Superior temporal gyrus (tissue), 1 donor: Measurements from ENCODE around the gene ALDH1A3.
A peak's percentile ranks its signal among the peaks of the same experiment; 100 is the strongest.

Experiments
- DNase-seq: peaks from one replicate; pipeline ENCODE4 v3.0.0-alpha.2; 2016; ENCODE audit errors: extremely low spot score

The ALDH1A3 gene

GRCh38 chr15:100925480-100925879 is 45.8 kb downstream of the ALDH1A3 start:
- DNase-seq, result no peak

GRCh38 chr15:100926258-100926657 is 46.6 kb downstream of the ALDH1A3 start:
- no peak for DNase-seq

GRCh38 chr15:100926971-100927756 is 47.5 kb downstream of the ALDH1A3 start:
- DNase-seq, result no peak

- no peak for DNase-seq
Observed at GRCh38 chr15:100928632-100929280, 49.1 kb downstream of the ALDH1A3 start.

- DNase-seq, result no peak
Observed at GRCh38 chr15:100929641-100930042, 50.0 kb downstream of the ALDH1A3 start.

- no peak for DNase-seq
Observed at GRCh38 chr15:100930306-100930848, 50.7 kb downstream of the ALDH1A3 start.

- DNase-seq, result no peak
Observed at GRCh38 chr15:100931143-100931890, 51.7 kb downstream of the ALDH1A3 start.

- no peak for DNase-seq
Observed at GRCh38 chr15:100932676-100933348, 53.2 kb downstream of the ALDH1A3 start.

GRCh38 chr15:100934166-100934565 is 54.5 kb downstream of the ALDH1A3 start:
- DNase-seq, result no peak

GRCh38 chr15:100934726-100935125 is 55.1 kb downstream of the ALDH1A3 start:
- DNase-seq, result no peak

GRCh38 chr15:100937171-100937570 is 57.5 kb downstream of the ALDH1A3 start:
- no peak for DNase-seq

- no peak for DNase-seq
Observed at GRCh38 chr15:100939791-100940190, 60.2 kb downstream of the ALDH1A3 start.

GRCh38 chr15:100940767-100941379 is 61.2 kb downstream of the ALDH1A3 start:
- no peak for DNase-seq

- no peak for DNase-seq
Observed at GRCh38 chr15:100941536-100941935, 61.9 kb downstream of the ALDH1A3 start.

- peak; percentile 49 for DNase-seq
Observed at GRCh38 chr15:100942656-100943425, 63.2 kb downstream of the ALDH1A3 start.

- no peak for DNase-seq
Observed at GRCh38 chr15:100944244-100944895, 64.7 kb downstream of the ALDH1A3 start.

GRCh38 chr15:100944986-100945385 is 65.4 kb downstream of the ALDH1A3 start:
- DNase-seq, result no peak

GRCh38 chr15:100947760-100948429 is 68.3 kb downstream of the ALDH1A3 start:
- no peak for DNase-seq

GRCh38 chr15:100948430-100948762 is 68.8 kb downstream of the ALDH1A3 start:
- no peak for DNase-seq

- DNase-seq, result no peak
Observed at GRCh38 chr15:100949691-100950090, 70.1 kb downstream of the ALDH1A3 start.
